SK-N-MC (cell line): ENCODE data around the gene TMEM150C.

Source experiments
- DNase-seq: peaks from one replicate; pipeline ENCODE4 v3.0.0-alpha.2; 2011; ENCODE audit warnings: low read depth, low spot score
- H3K27ac ChIP-seq: fragments of 200-600 bp; sonication (generic); 2 replicates; pipeline ENCODE4 v1.5.1; 2016; ENCODE audit warnings: mixed run types
- H3K36me3 ChIP-seq: fragments of 200-600 bp; sonication (generic); 2 replicates; pipeline ENCODE4 v1.6.1; 2017; ENCODE audit warnings: antibody characterized with exemption, low read length, mixed read lengths; ENCODE audit not compliant: insufficient read depth
- H3K4me3 ChIP-seq: fragments of 200-600 bp; sonication (generic); 2 replicates; pipeline ENCODE4 v1.5.1; 2016
- H3K9ac ChIP-seq: fragments of 200-600 bp; sonication (generic); 2 replicates; pipeline ENCODE4 v1.8.0; 2017; ENCODE audit warnings: mixed run types, mixed read lengths; ENCODE audit not compliant: insufficient read length
- H3K9me3 ChIP-seq: fragments of 200-600 bp; sonication (generic); 2 replicates; pipeline ENCODE4 v1.6.1; 2017; ENCODE audit warnings: low read depth, mild to moderate bottlenecking, antibody characterized with exemption, low read length, moderate library complexity, mixed read lengths
- EZH2 ChIP-seq: fragments of 200-600 bp; sonication (generic); IDR thresholded peaks from one replicate; pipeline ENCODE4 v1.6.1; 2017; ENCODE audit warnings: antibody characterized with exemption
- FOXP2 ChIP-seq: optimal IDR thresholded peaks from 2 replicates; pipeline ENCODE3; 2011; ENCODE audit warnings: mild to moderate bottlenecking, moderate library complexity; ENCODE audit not compliant: insufficient read depth; ENCODE audit errors: extremely low read length, control extremely low read depth
- POLR2AphosphoS5 ChIP-seq: IDR thresholded peaks from 2 replicates; pipeline ENCODE4 v1.6.1; 2012; ENCODE audit warnings: mild to moderate bottlenecking, low read depth, low read length, borderline replicate concordance

TMEM150C gene

GRCh38 chr4:82519776-82520175 lies 42.0 kb downstream of the TMEM150C start:
- Histone ChIP-seq H3K9ac (no peak overlapping the region), H3K36me3 (no peaks in the 10 kb centered on the region), H3K4me3 (no peak overlapping the region), H3K9me3 (no peaks in the 10 kb centered on the region), H3K27ac (no peak overlapping the region)
- no peak for DNase-seq
- no peak for TF ChIP-seq FOXP2
- TF ChIP-seq EZH2, result no peak
- no peak for TF ChIP-seq POLR2AphosphoS5

GRCh38 chr4:82519072-82519471 lies 42.7 kb downstream of the TMEM150C start:
- no peak overlapping the region for H3K4me3 ChIP-seq
- TF ChIP-seq EZH2, result no peak
- TF ChIP-seq POLR2AphosphoS5, result no peak
- TF ChIP-seq FOXP2, result no peak
- H3K36me3 ChIP-seq, result no peaks in the 10 kb centered on the region
- H3K27ac ChIP-seq, result no peak overlapping the region
- no peaks in the 10 kb centered on the region for H3K9me3 ChIP-seq
- no peak for DNase-seq
- no peak overlapping the region for H3K9ac ChIP-seq

- no peaks in the 10 kb centered on the region for H3K9me3 ChIP-seq
- no peak overlapping the region for H3K27ac ChIP-seq
- H3K9ac ChIP-seq, result no peak overlapping the region
- TF ChIP-seq POLR2AphosphoS5 (no peak), FOXP2 (no peak), EZH2 (no peak)
- no peak overlapping the region for H3K4me3 ChIP-seq
- DNase-seq, result no peak
- no peaks in the 10 kb centered on the region for H3K36me3 ChIP-seq
Measured at GRCh38 chr4:82517043-82517442, 44.7 kb downstream of the TMEM150C start.

GRCh38 chr4:82515705-82516104 lies 46.1 kb downstream of the TMEM150C start:
- no peak overlapping the region for H3K27ac ChIP-seq
- no peaks in the 10 kb centered on the region for H3K36me3 ChIP-seq
- no peaks in the 10 kb centered on the region for H3K9me3 ChIP-seq
- H3K9ac ChIP-seq, result no peak overlapping the region
- H3K4me3 ChIP-seq, result no peak overlapping the region
- DNase-seq, result no peak
- no peak for TF ChIP-seq POLR2AphosphoS5
- no peak for TF ChIP-seq FOXP2

GRCh38 chr4:82513382-82513781 lies 48.4 kb downstream of the TMEM150C start:
- Histone ChIP-seq H3K27ac (no peak overlapping the region), H3K9ac (no peak overlapping the region), H3K9me3 (no peaks in the 10 kb centered on the region), H3K4me3 (no peak overlapping the region), H3K36me3 (no peaks in the 10 kb centered on the region)
- TF ChIP-seq FOXP2 (no peak), POLR2AphosphoS5 (no peak), EZH2 (no peak)
- no peak for DNase-seq

GRCh38 chr4:82510216-82510615 lies 51.6 kb downstream of the TMEM150C start:
- Histone ChIP-seq H3K9ac (no peak overlapping the region), H3K27ac (no peak overlapping the region), H3K4me3 (no peak overlapping the region), H3K9me3 (no peaks in the 10 kb centered on the region), H3K36me3 (no peaks in the 10 kb centered on the region)
- no peak for DNase-seq
- no peak for TF ChIP-seq FOXP2
- TF ChIP-seq EZH2, result no peak
- TF ChIP-seq POLR2AphosphoS5, result no peak

GRCh38 chr4:82508806-82509428 lies 52.9 kb downstream of the TMEM150C start:
- no peak overlapping the region for H3K4me3 ChIP-seq
- TF ChIP-seq FOXP2 (no peak), EZH2 (no peak), POLR2AphosphoS5 (no peak)
- no peaks in the 10 kb centered on the region for H3K9me3 ChIP-seq
- no peak overlapping the region for H3K27ac ChIP-seq
- no peak for DNase-seq
- no peak overlapping the region for H3K9ac ChIP-seq
- H3K36me3 ChIP-seq, result no peaks in the 10 kb centered on the region

- no peaks in the 10 kb centered on the region for H3K36me3 ChIP-seq
- H3K9ac ChIP-seq, result no peak overlapping the region
- H3K9me3 ChIP-seq, result no peaks in the 10 kb centered on the region
- TF ChIP-seq POLR2AphosphoS5 (no peak), EZH2 (no peak), FOXP2 (no peak)
- no peak overlapping the region for H3K4me3 ChIP-seq
- no peak for DNase-seq
- no peak overlapping the region for H3K27ac ChIP-seq
Measured at GRCh38 chr4:82508011-82508410, 53.8 kb downstream of the TMEM150C start.

- Histone ChIP-seq H3K36me3 (no peaks in the 10 kb centered on the region), H3K9ac (no peak overlapping the region), H3K9me3 (no peaks in the 10 kb centered on the region), H3K4me3 (no peak overlapping the region), H3K27ac (no peak overlapping the region)
- DNase-seq, result no peak
- TF ChIP-seq POLR2AphosphoS5, result no peak
- TF ChIP-seq FOXP2, result no peak
- TF ChIP-seq EZH2, result no peak
Measured at GRCh38 chr4:82501154-82501442, 60.7 kb downstream of the TMEM150C start.
